Thoracic aorta (tissue), 2 donors: Measurements from ENCODE around the gene RGL1. TPM values are rescaled to one million over a fixed set of nuclear protein-coding genes. Genes with fewer than 3 reads are reported as not detected.

Experiments used
- ATAC-seq: fragments of 150-250 bp; one replicate; pipeline ENCODE4 v1.8.0; 2017; ENCODE audit warnings: low read depth; ENCODE audit not compliant: insufficient number of reproducible peaks, low FRiP score
- DNase-seq: peaks from one replicate; pipeline ENCODE4 v3.0.0-alpha.2; 2020; ENCODE audit warnings: low spot score
- H3K27ac ChIP-seq, 2 donors: fragments of 200-600 bp; sonication (generic); 1 replicate in 1 of 2; 2 replicates in 1 of 2; pipeline ENCODE4 v1.5.1; 2016; ENCODE audit warnings: mild to moderate bottlenecking in 2 of 2, moderate library complexity in 2 of 2
- H3K27me3 ChIP-seq: fragments of 200-600 bp; sonication (generic); replicated peaks from 2 replicates; pipeline ENCODE4 v1.6.0; 2016; ENCODE audit warnings: mild to moderate bottlenecking; ENCODE audit not compliant: insufficient read depth
- H3K36me3 ChIP-seq: fragments of 200-600 bp; sonication (generic); one replicate; pipeline ENCODE4 v1.5.1; 2016
- H3K4me1 ChIP-seq, 2 donors: fragments of 200-600 bp; sonication (generic); 1 replicate in 1 of 2; 2 replicates in 1 of 2; pipeline versions ENCODE4 v1.5.1 to v1.6.0; 2016; ENCODE audit warnings: low read depth in 2 of 2, mild to moderate bottlenecking in 1 of 2; ENCODE audit not compliant: control insufficient read depth in 1 of 2
- H3K4me3 ChIP-seq: fragments of 200-600 bp; sonication (generic); 2 replicates; pipeline ENCODE4 v1.5.1; 2016; ENCODE audit warnings: mild to moderate bottlenecking
- H3K9me3 ChIP-seq: fragments of 200-600 bp; sonication (generic); 2 replicates; pipeline ENCODE4 v1.5.1; 2016
- total RNA-seq, 2 donors: library from RNA; depleted of rRNA; stranded (reverse); fragments of >200 nt; gene quantifications; one replicate each; pipeline versions ENCODE4 v1.1.0 to v1.2.3, GENCODE V29; 2016
- TF ChIP-seq, protein P1 (sequence below): fragments of 200-600 bp; sonication (generic); IDR thresholded peaks from one replicate; pipeline ENCODE4 v1.5.1; 2019; ENCODE audit warnings: antibody characterized with exemption

The RGL1 gene
- total RNA-seq, 2 donors from 2014 or later: 27.6 to 35.7 TPM

DNA sequence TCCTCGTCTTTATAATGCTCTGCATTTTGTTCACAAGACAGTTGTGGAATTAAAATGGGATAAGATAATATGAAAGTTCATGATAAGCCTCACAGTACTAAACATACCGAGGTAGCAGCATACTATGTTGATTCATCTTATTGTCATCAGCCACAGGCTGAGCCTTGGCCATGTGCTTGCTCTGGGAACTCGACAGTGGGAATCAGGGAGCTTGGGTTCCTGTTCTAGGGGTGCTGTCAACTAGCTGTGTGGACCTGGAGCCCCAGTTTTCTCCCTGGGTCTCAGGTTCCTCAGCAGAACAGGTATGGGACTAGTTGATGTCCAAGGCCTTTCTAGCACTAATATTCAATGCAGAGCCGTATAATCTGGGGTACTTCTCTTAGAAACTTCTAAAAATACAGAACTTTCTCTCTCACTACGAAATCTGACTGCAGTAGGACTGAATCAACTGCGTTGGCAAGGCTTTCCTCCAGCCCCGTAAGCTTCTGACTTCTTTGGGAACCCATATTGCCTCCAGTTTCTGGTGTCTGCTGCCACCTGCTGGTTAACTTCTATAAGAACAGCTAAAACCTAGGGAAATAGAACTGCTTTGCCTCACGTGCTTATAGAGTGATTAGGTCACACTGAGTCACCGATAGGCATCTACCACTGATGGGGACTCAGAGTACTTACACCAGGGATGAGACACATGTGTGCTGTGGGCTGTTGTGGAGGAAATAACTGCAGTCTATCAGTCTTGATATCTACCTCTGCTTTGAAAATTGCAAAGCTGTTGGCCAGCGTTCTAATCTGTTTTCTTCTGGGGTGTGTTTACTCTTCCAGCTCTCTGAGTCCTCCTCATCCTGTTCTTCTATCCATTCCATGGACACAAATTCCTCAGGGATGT is 110.9 kb downstream of the RGL1 start:
- Histone ChIP-seq H3K9me3 (no peaks in the 10 kb centered on the region), H3K4me3 (peak overlapping the region; percentile 32), H3K4me1 (peaks cover 3 to 12% of the 10 kb centered on the region in 2 donors), H3K36me3 (peaks cover 7% of the 10 kb centered on the region), H3K27ac (peak overlapping the region in 1 of 2 donors; percentile 49), H3K27me3 (no peaks in the 10 kb centered on the region)
- DNase-seq (peak; percentile 41), ATAC-seq (peak; percentile 92)
- TF ChIP-seq, protein P1, sequence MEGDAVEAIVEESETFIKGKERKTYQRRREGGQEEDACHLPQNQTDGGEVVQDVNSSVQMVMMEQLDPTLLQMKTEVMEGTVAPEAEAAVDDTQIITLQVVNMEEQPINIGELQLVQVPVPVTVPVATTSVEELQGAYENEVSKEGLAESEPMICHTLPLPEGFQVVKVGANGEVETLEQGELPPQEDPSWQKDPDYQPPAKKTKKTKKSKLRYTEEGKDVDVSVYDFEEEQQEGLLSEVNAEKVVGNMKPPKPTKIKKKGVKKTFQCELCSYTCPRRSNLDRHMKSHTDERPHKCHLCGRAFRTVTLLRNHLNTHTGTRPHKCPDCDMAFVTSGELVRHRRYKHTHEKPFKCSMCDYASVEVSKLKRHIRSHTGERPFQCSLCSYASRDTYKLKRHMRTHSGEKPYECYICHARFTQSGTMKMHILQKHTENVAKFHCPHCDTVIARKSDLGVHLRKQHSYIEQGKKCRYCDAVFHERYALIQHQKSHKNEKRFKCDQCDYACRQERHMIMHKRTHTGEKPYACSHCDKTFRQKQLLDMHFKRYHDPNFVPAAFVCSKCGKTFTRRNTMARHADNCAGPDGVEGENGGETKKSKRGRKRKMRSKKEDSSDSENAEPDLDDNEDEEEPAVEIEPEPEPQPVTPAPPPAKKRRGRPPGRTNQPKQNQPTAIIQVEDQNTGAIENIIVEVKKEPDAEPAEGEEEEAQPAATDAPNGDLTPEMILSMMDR: peak; percentile 90

DNA sequence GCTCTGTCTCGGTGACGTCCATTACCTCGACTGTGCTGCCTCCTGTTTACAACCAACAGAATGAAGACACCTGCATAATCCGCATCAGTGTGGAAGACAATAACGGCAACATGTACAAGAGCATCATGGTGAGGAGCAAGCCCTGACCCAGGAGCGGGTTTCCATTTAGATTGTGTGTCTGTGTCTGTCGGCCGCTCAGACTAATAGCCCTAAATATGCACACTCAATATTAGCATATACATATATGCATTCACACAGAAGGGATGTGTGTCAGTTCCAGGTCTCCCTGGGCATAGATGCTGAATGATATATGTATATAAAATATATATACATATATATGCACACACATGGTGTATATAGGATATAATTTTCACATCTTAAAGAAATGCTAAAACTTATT is 111.7 kb downstream of the RGL1 start:
- H3K4me1 ChIP-seq: peaks cover 3 to 12% of the 10 kb centered on the region in 2 donors
- H3K36me3 ChIP-seq: peaks cover 7% of the 10 kb centered on the region
- no peaks in the 10 kb centered on the region for H3K9me3 ChIP-seq
- H3K4me3 ChIP-seq: no peak overlapping the region
- no peak overlapping the region for H3K27ac ChIP-seq
- DNase-seq: no peak
- no peak for ATAC-seq
- H3K27me3 ChIP-seq: no peaks in the 10 kb centered on the region
- TF ChIP-seq, protein P1: no peak

DNA sequence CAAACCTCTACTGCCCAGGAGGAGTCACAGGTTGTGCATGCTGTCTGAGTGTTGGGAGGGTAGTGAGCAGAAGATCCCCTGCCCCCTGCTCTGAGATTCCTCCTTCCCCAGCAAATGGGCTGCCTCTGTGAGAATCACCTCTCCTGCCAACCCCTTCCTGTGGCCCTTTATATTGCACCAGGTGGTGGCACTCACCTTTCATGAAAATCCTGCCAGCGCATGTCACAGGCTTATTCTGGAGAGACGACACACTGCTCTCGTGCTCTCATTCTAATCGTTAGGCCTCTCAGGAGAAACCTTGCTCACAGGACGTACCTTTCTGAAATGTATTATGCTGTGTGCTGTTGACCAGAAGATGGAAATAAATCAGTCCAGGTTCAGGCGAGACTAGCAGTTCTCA is 113.7 kb downstream of the RGL1 start:
- Histone ChIP-seq H3K9me3 (no peaks in the 10 kb centered on the region), H3K27ac (no peak overlapping the region), H3K36me3 (peaks cover 13% of the 10 kb centered on the region), H3K4me1 (peaks cover 3 to 12% of the 10 kb centered on the region in 2 donors), H3K4me3 (no peak overlapping the region), H3K27me3 (no peaks in the 10 kb centered on the region)
- DNase-seq: no peak
- TF ChIP-seq, protein P1: no peak
- ATAC-seq: no peak

DNA sequence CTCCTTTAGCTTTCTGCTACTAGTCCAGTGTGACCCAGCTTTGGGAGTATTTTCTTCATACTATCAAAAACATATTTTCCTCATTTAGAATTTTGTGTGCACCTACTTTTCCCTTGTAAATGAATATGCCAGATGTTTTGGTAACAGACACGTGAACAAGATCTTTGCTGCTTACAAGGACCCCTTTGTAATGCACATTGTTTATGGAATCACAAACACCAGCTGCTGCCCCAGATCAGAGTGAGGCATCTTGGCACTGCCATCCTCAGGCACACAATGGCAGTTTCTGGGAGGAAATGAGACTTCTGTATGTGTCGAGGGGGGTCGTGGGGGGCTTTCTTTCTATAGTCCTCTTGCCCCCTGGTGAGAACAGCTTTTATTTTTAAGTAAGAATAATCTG is 115.7 kb downstream of the RGL1 start:
- peaks cover 1 to 9% of the 10 kb centered on the region in 2 donors for H3K4me1 ChIP-seq
- no peak for ATAC-seq
- H3K4me3 ChIP-seq: no peak overlapping the region
- DNase-seq: no peak
- TF ChIP-seq, protein P1: no peak
- H3K36me3 ChIP-seq: peaks cover 13% of the 10 kb centered on the region
- H3K27me3 ChIP-seq: no peaks in the 10 kb centered on the region
- H3K27ac ChIP-seq: no peak overlapping the region
- no peaks in the 10 kb centered on the region for H3K9me3 ChIP-seq

DNA sequence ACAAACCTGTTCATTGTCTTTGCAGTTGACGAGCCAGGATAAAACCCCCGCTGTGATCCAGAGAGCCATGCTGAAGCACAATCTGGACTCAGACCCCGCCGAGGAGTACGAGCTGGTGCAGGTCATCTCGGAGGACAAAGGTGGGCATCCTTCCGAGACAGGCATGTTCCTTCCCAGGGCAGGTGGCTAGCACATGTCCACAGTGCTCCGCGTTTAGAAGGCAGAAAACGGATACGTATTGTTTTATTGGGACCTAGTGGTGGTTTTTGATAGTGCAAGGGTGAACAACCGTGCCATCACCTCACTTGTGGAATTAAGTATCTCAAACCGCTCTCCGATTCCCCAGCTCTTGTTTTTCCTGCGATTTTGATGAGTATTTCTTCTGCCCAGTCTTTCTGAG is 117.3 kb downstream of the RGL1 start:
- H3K36me3 ChIP-seq: peaks cover 22% of the 10 kb centered on the region
- ATAC-seq: no peak
- TF ChIP-seq, protein P1: no peak

More for the DNA sequence above, 117.3 kb downstream of the RGL1 start:
- Histone ChIP-seq H3K27me3 (no peaks in the 10 kb centered on the region), H3K4me3 (no peak overlapping the region), H3K9me3 (no peaks in the 10 kb centered on the region), H3K4me1 (no peaks in the 10 kb centered on the region), H3K27ac (no peak overlapping the region)
- DNase-seq: no peak
